ENCODE measurements around the gene NIN. TPM values are rescaled to one million over a fixed set of nuclear protein-coding genes. Genes with fewer than 3 reads are reported as not detected.
A peak's percentile ranks its signal among the peaks of the same experiment; 100 is the strongest.

Gene NIN
- 24.4 TPM for polyA plus RNA-seq (2013, experiment 1 of 4)
- 25.1 TPM for polyA plus RNA-seq (2013, experiment 2 of 4)
- 18.5 TPM for polyA plus RNA-seq (2013, experiment 3 of 4)
- 23.5 TPM for polyA plus RNA-seq (2013, experiment 4 of 4)

GRCh38 chr14:50830932-50831725 lies at the start of gene NIN:
Gene NIN, minus strand, starts transcription at chr14:50831162. Its CDS starts 9,106 bp downstream, at chr14:50822056.
- peaks cover 32% of the 10 kb centered on the region for H3K27me3 ChIP-seq (ENCODE audit: control insufficient read depth, insufficient read depth, low read length, poor library complexity, severe bottlenecking)
- H3K27ac ChIP-seq (ENCODE audit: insufficient read depth, low read depth, low read length, poor library complexity, severe bottlenecking): peak within 1 kb of the TSS; percentile 86
- H3K4me1 ChIP-seq (ENCODE audit: control insufficient read depth, insufficient read depth, low read length): peaks cover 17% of the 10 kb centered on the region
- H3K4me3 ChIP-seq (ENCODE audit: insufficient read depth, low read depth, low read length): peak within 1 kb of the TSS; percentile 74
- H3K9me3 ChIP-seq (ENCODE audit: control insufficient read depth, low read length): no peaks in the 10 kb centered on the region
- no peaks in the 10 kb centered on the region for H3K36me3 ChIP-seq (ENCODE audit: control insufficient read depth, insufficient read depth, low read length)
- WGBS, 2 experiments: 0% methylated on average over 97 of the region's 97 CpGs

- no peaks in the 10 kb centered on the region for H3K9me3 ChIP-seq (ENCODE audit: control insufficient read depth, low read length)
- H3K27ac ChIP-seq (ENCODE audit: insufficient read depth, low read depth, low read length, poor library complexity, severe bottlenecking): no peak overlapping the region
- H3K4me3 ChIP-seq (ENCODE audit: insufficient read depth, low read depth, low read length): no peak overlapping the region
- H3K4me1 ChIP-seq (ENCODE audit: control insufficient read depth, insufficient read depth, low read length): peaks cover 12% of the 10 kb centered on the region
- no peaks in the 10 kb centered on the region for H3K36me3 ChIP-seq (ENCODE audit: control insufficient read depth, insufficient read depth, low read length)
- WGBS, 2 experiments: 58 to 65% methylated on average over 7 of the region's 7 CpGs
- peaks cover 34% of the 10 kb centered on the region for H3K27me3 ChIP-seq (ENCODE audit: control insufficient read depth, insufficient read depth, low read length, poor library complexity, severe bottlenecking)
These were observed 44.6 kb upstream of the NIN start for GRCh38 chr14:50875359-50876070.

- Histone ChIP-seq H3K27ac (ENCODE audit: insufficient read depth, low read depth, low read length, poor library complexity, severe bottlenecking) (no peak overlapping the region), H3K4me3 (ENCODE audit: insufficient read depth, low read depth, low read length) (no peak overlapping the region), H3K36me3 (ENCODE audit: control insufficient read depth, insufficient read depth, low read length) (no peaks in the 10 kb centered on the region), H3K4me1 (ENCODE audit: control insufficient read depth, insufficient read depth, low read length) (peaks cover 12% of the 10 kb centered on the region), H3K9me3 (ENCODE audit: control insufficient read depth, low read length) (no peaks in the 10 kb centered on the region), H3K27me3 (ENCODE audit: control insufficient read depth, insufficient read depth, low read length, poor library complexity, severe bottlenecking) (peaks cover 41% of the 10 kb centered on the region)
- WGBS, 2 experiments: 93 to 100% methylated on average over 1 to 2 of the region's 2 CpGs
These were observed 43.8 kb upstream of the NIN start for GRCh38 chr14:50874757-50875156.

- H3K9me3 ChIP-seq (ENCODE audit: control insufficient read depth, low read length): no peaks in the 10 kb centered on the region
- H3K36me3 ChIP-seq (ENCODE audit: control insufficient read depth, insufficient read depth, low read length): no peaks in the 10 kb centered on the region
- WGBS, 2 experiments: 9 to 10% methylated on average over 63 of the region's 63 CpGs
- H3K27me3 ChIP-seq (ENCODE audit: control insufficient read depth, insufficient read depth, low read length, poor library complexity, severe bottlenecking): peaks cover 41% of the 10 kb centered on the region
- H3K27ac ChIP-seq (ENCODE audit: insufficient read depth, low read depth, low read length, poor library complexity, severe bottlenecking): no peak within 1 kb of the TSS
- peak within 1 kb of the TSS; percentile 16 for H3K4me3 ChIP-seq (ENCODE audit: insufficient read depth, low read depth, low read length)
- H3K4me1 ChIP-seq (ENCODE audit: control insufficient read depth, insufficient read depth, low read length): peaks cover 12% of the 10 kb centered on the region
These were observed 41.2 kb upstream of the NIN start, which contains the start of gene ABHD12B for GRCh38 chr14:50871914-50872732. Gene ABHD12B, plus strand, starts transcription at chr14:50872053. Its CDS starts 122 bp downstream, at chr14:50872175.

GRCh38 chr14:50871228-50871627 lies 40.3 kb upstream of the NIN start:
- Histone ChIP-seq H3K4me3 (ENCODE audit: insufficient read depth, low read depth, low read length) (no peak overlapping the region), H3K4me1 (ENCODE audit: control insufficient read depth, insufficient read depth, low read length) (peaks cover 12% of the 10 kb centered on the region), H3K27ac (ENCODE audit: insufficient read depth, low read depth, low read length, poor library complexity, severe bottlenecking) (no peak overlapping the region), H3K27me3 (ENCODE audit: control insufficient read depth, insufficient read depth, low read length, poor library complexity, severe bottlenecking) (peaks cover 41% of the 10 kb centered on the region), H3K9me3 (ENCODE audit: control insufficient read depth, low read length) (no peaks in the 10 kb centered on the region), H3K36me3 (ENCODE audit: control insufficient read depth, insufficient read depth, low read length) (no peaks in the 10 kb centered on the region)
- WGBS, 2 experiments: 69 to 73% methylated on average over 5 of the region's 5 CpGs

GRCh38 chr14:50865391-50866076 lies 34.6 kb upstream of the NIN start:
- Histone ChIP-seq H3K4me1 (ENCODE audit: control insufficient read depth, insufficient read depth, low read length) (peaks cover 7% of the 10 kb centered on the region), H3K27ac (ENCODE audit: insufficient read depth, low read depth, low read length, poor library complexity, severe bottlenecking) (no peak overlapping the region), H3K27me3 (ENCODE audit: control insufficient read depth, insufficient read depth, low read length, poor library complexity, severe bottlenecking) (peaks cover 7% of the 10 kb centered on the region), H3K4me3 (ENCODE audit: insufficient read depth, low read depth, low read length) (no peak overlapping the region), H3K36me3 (ENCODE audit: control insufficient read depth, insufficient read depth, low read length) (no peaks in the 10 kb centered on the region), H3K9me3 (ENCODE audit: control insufficient read depth, low read length) (no peaks in the 10 kb centered on the region)
- 94% methylated on average over 11 of the region's 11 CpGs for WGBS, 2 experiments

- Histone ChIP-seq H3K27ac (ENCODE audit: insufficient read depth, low read depth, low read length, poor library complexity, severe bottlenecking) (no peak overlapping the region), H3K27me3 (ENCODE audit: control insufficient read depth, insufficient read depth, low read length, poor library complexity, severe bottlenecking) (peaks cover 2% of the 10 kb centered on the region)
- 92 to 93% methylated on average over 4 of the region's 5 CpGs for WGBS, 2 experiments
These were observed 34.0 kb upstream of the NIN start for GRCh38 chr14:50864946-50865345.

GRCh38 chr14:50864237-50864636 lies 33.3 kb upstream of the NIN start:
- Histone ChIP-seq H3K4me3 (ENCODE audit: insufficient read depth, low read depth, low read length) (no peak overlapping the region), H3K36me3 (ENCODE audit: control insufficient read depth, insufficient read depth, low read length) (no peaks in the 10 kb centered on the region), H3K9me3 (ENCODE audit: control insufficient read depth, low read length) (no peaks in the 10 kb centered on the region), H3K27ac (ENCODE audit: insufficient read depth, low read depth, low read length, poor library complexity, severe bottlenecking) (no peak overlapping the region), H3K27me3 (ENCODE audit: control insufficient read depth, insufficient read depth, low read length, poor library complexity, severe bottlenecking) (no peaks in the 10 kb centered on the region), H3K4me1 (ENCODE audit: control insufficient read depth, insufficient read depth, low read length) (peaks cover 9% of the 10 kb centered on the region)

More at GRCh38 chr14:50864946-50865345, 34.0 kb upstream of the NIN start:
- H3K9me3 ChIP-seq (ENCODE audit: control insufficient read depth, low read length): no peaks in the 10 kb centered on the region
- no peaks in the 10 kb centered on the region for H3K36me3 ChIP-seq (ENCODE audit: control insufficient read depth, insufficient read depth, low read length)
- H3K4me1 ChIP-seq (ENCODE audit: control insufficient read depth, insufficient read depth, low read length): peaks cover 7% of the 10 kb centered on the region
- no peak overlapping the region for H3K4me3 ChIP-seq (ENCODE audit: insufficient read depth, low read depth, low read length)

- Histone ChIP-seq H3K9me3 (ENCODE audit: control insufficient read depth, low read length) (no peaks in the 10 kb centered on the region), H3K4me1 (ENCODE audit: control insufficient read depth, insufficient read depth, low read length) (peaks cover 9% of the 10 kb centered on the region), H3K27ac (ENCODE audit: insufficient read depth, low read depth, low read length, poor library complexity, severe bottlenecking) (no peak overlapping the region), H3K4me3 (ENCODE audit: insufficient read depth, low read depth, low read length) (no peak overlapping the region), H3K36me3 (ENCODE audit: control insufficient read depth, insufficient read depth, low read length) (no peaks in the 10 kb centered on the region), H3K27me3 (ENCODE audit: control insufficient read depth, insufficient read depth, low read length, poor library complexity, severe bottlenecking) (no peaks in the 10 kb centered on the region)
- 69 to 73% methylated on average over 4 of the region's 4 CpGs for WGBS, 2 experiments
These were observed 31.1 kb upstream of the NIN start for GRCh38 chr14:50862036-50862570.
